ENCODE results near the gene VGLL2.

The VGLL2 gene

DNA sequence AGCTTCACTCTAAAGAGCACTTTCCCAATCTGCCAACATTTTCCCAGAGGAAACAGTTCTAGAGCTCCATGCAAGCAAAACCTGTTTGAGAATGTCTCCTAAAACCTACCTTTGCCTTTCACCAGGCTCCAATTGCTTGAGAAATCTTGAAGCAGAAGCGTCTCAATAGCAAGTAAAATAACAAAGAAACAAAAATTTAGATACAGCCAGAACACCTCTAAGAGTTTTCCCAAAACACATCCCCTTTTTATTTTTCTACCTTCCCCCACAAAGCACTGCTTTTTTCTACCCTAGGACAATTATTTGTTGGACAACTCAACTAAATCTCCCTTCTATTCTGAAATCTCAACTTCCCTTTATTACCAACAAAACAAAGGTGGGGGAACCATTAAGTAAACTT lies 3.6 kb downstream of the VGLL2 start:
- no peak overlapping the region for H3K4me3 ChIP-seq (replicated peaks; ENCODE audit: low read depth, low read length)
- no peak for DNase-seq (ENCODE audit: extremely low read depth, low read depth)
- TF ChIP-seq, protein P1, sequence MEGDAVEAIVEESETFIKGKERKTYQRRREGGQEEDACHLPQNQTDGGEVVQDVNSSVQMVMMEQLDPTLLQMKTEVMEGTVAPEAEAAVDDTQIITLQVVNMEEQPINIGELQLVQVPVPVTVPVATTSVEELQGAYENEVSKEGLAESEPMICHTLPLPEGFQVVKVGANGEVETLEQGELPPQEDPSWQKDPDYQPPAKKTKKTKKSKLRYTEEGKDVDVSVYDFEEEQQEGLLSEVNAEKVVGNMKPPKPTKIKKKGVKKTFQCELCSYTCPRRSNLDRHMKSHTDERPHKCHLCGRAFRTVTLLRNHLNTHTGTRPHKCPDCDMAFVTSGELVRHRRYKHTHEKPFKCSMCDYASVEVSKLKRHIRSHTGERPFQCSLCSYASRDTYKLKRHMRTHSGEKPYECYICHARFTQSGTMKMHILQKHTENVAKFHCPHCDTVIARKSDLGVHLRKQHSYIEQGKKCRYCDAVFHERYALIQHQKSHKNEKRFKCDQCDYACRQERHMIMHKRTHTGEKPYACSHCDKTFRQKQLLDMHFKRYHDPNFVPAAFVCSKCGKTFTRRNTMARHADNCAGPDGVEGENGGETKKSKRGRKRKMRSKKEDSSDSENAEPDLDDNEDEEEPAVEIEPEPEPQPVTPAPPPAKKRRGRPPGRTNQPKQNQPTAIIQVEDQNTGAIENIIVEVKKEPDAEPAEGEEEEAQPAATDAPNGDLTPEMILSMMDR (IDR thresholded peaks at IDR 0.05; ENCODE audit: low read depth, low read length, missing control alignments): no peak

DNA sequence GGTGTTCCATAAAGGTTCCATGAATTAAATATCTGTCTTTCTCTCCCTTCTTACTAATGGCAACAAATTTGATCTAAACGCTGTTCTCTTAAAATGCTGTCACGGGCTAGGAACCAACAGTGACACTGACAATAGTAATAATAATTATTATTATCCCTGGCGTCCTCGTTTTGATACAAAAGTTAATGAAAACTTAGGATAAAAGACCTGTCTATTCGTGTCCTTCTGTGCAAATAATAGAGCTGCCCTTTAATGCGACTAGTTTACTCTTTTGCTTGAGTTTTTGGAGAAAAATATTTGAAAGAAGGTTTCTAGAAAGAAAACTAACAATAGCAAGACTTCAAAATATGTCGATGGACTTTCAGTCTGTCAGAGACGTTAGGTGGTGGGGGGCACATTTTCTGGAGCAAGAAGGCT lies 4.3 kb downstream of the VGLL2 start:
- TF ChIP-seq, protein P1 (IDR thresholded peaks at IDR 0.05; ENCODE audit: low read depth, low read length, missing control alignments): no peak
- H3K4me3 ChIP-seq (replicated peaks; ENCODE audit: low read depth, low read length): no peak overlapping the region
- DNase-seq (ENCODE audit: extremely low read depth, low read depth): no peak

DNA sequence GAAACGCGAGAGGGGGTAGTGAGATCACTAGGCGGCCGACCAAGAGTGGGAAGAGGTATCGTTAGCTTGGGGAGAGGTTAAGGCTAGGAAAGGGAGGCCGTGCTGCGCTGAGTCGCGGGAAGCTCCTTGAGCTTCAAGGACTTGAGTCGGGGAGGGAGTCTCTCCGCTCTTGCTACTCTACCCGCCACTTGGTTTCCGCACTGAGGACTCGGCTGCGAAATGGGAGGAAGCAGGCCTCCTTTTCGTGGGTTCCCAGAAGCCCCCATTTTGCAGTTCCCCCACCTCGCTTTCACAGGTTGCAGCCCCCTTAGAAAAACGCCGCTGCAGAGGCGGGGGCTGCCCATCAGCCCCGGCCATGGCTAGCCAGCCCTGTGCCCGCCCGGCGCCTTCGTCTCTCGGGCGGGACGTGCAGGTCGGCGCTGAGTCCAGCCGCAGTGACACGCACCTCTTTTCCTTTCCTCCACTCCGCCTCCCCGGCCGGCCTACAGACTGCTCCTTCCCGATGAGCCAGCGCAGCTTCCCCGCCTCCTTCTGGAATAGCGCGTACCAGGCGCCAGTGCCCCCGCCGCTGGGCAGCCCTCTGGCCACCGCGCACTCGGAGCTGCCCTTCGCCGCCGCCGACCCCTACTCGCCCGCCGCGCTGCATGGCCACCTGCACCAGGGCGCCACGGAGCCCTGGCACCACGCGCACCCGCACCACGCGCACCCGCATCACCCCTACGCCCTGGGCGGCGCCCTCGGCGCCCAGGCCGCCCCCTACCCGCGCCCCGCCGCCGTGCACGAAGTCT lies 4.9 kb downstream of the VGLL2 start:
- TF ChIP-seq, protein P1 (IDR thresholded peaks at IDR 0.05; ENCODE audit: low read depth, low read length, missing control alignments): no peak
- H3K4me3 ChIP-seq (replicated peaks; ENCODE audit: low read depth, low read length): no peak overlapping the region
- DNase-seq (ENCODE audit: extremely low read depth, low read depth): no peak

DNA sequence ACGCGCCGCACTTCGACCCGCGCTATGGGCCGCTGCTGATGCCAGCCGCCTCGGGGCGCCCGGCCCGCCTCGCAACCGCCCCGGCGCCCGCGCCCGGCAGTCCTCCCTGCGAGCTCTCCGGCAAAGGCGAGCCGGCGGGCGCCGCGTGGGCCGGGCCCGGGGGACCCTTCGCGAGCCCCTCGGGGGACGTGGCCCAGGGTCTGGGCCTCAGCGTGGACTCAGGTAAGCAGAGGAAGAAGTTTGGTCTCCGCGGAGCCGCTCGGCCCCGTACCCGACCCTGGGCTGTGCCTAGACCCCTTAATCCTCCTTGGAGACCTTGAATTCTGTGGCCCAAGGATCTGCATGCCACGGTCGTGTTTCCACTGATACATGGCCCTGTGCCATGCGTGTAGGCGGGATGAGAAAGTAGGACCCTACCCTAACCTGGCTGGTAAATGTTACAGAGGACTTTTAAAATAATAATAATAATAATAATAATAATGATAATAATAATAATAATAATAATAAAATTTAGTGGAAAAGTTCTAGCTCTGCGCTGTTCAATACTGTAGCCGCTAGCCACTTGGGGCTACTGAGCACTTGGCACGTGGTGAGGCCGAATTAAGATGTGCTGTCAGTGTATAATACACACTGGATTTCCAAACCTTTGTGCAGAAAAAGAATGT lies 5.6 kb downstream of the VGLL2 start:
- no peak for DNase-seq (ENCODE audit: extremely low read depth, low read depth)
- TF ChIP-seq, protein P1 (IDR thresholded peaks at IDR 0.05; ENCODE audit: low read depth, low read length, missing control alignments): no peak
- H3K4me3 ChIP-seq (replicated peaks; ENCODE audit: low read depth, low read length): no peak overlapping the region

DNA sequence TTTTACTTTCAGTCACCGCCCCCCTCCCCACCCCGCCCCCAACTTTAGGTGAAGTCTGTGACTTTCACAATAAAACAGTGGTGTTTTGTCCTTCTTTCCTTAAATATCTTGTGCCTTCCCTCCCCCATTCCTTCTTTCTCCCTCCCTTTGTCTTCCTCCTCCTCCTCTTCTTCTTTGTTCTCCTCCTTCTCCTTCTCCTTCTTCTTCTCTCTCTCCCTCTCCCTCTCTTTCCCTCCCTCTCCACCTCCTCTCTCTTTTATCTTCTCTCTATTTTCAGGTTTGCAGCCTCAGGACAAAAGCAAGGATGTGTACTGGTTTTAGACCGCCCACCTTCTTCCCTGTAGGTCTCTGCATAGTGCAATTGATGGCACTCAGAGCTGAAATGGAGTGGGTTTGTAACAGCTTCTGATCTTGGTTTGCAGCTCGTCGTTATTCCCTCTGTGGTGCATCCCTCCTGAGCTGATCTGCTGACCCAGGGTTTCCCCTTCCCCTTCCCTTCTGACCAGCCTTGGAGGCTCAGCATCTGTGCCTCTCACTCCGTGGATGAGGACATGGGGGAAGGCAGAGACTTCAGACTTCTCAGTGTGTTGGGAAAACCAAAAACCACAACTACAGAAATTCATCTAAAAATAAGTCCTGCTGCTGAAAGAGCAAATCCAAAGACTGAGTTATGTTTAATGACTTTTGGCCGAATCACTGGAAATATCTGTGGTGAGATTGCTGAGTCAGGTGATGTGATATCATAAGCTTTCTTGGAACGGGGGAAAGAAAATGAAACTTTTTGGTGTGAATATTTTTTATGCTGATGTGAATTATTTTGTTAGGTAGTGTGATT lies 6.9 kb downstream of the VGLL2 start:
- no peak for DNase-seq (ENCODE audit: extremely low read depth, low read depth)
- H3K4me3 ChIP-seq (replicated peaks; ENCODE audit: low read depth, low read length): no peak overlapping the region
- TF ChIP-seq, protein P1 (IDR thresholded peaks at IDR 0.05; ENCODE audit: low read depth, low read length, missing control alignments): no peak

DNA sequence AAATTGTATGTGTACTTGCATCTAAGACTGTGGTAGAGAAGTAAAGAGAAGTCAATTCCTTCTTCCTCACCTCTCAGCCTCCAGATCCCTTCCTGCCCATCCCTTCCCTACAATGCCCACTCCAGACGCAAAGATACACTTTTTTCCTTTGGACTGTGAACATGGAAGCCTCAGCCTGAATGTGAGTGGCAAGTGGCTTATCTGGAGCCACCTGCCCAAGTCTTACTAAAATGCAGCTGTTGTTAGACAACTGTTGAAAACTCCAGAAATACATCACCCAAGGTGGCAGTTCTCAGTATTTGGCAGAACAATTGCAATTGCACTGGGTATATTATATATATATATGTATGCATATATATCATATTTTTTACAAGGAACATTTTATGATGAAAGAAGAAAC lies 7.5 kb downstream of the VGLL2 start:
- no peak for DNase-seq (ENCODE audit: extremely low read depth, low read depth)

More for the DNA sequence above, 7.5 kb downstream of the VGLL2 start:
- TF ChIP-seq, protein P1 (IDR thresholded peaks at IDR 0.05; ENCODE audit: low read depth, low read length, missing control alignments): no peak
- H3K4me3 ChIP-seq (replicated peaks; ENCODE audit: low read depth, low read length): no peak overlapping the region
